ENCODE data around the gene CCN2. TPM values are rescaled to one million over a fixed set of nuclear protein-coding genes. Genes with fewer than 3 reads are reported as not detected.

The CCN2 gene
- polyA plus RNA-seq, 1 experiment: 326 TPM

- Histone ChIP-seq H3K27me3 (ENCODE audit: control insufficient read depth, insufficient read depth, low read length) (no peaks in the 10 kb centered on the region), H3K36me3 (ENCODE audit: control insufficient read depth, insufficient read depth, low read length) (peaks cover 7% of the 10 kb centered on the region; the same call in 1 of the 2 replicates), H3K4me3 (ENCODE audit: low read depth, low read length) (no peak overlapping the region)
- DNase-seq (ENCODE audit: low read depth): no peak
- ChIA-PET POLR2A (no interaction called here), CTCF (interaction anchor here (0.9 to 1.5 kb wide), 3 partner anchors 35 to 203 kb away, joined by 3 to 4 read pairs (median 3); no protein-coding TSS in a partner anchor)
- no peak for TF ChIP-seq CTCF (IDR thresholded peaks at IDR 0.05; ENCODE audit: insufficient read depth, low read depth, low read length)
These were observed 3.6 kb upstream of the CCN2 start for GRCh38 chr6:131954775-131955107.

- Histone ChIP-seq H3K4me3 (ENCODE audit: low read depth, low read length) (no peak overlapping the region), H3K27me3 (ENCODE audit: control insufficient read depth, insufficient read depth, low read length) (no peaks in the 10 kb centered on the region), H3K36me3 (ENCODE audit: control insufficient read depth, insufficient read depth, low read length) (peaks cover 9% of the 10 kb centered on the region)
- CTCF ChIA-PET: interaction anchor here (0.9 to 1.0 kb wide), 2 partner anchors 36 to 203 kb away, joined by 3 read pairs; no protein-coding TSS in a partner anchor
- no peak for TF ChIP-seq CTCF (IDR thresholded peaks at IDR 0.05; ENCODE audit: insufficient read depth, low read depth, low read length)
- POLR2A ChIA-PET: no interaction called here
- DNase-seq (ENCODE audit: low read depth): no peak
These were observed 3.0 kb upstream of the CCN2 start for GRCh38 chr6:131954059-131954774.

GRCh38 chr6:131952886-131953509 is 1.8 kb upstream of the CCN2 start:
- CTCF ChIA-PET: no interaction called here

GRCh38 chr6:131951576-131952230 is 531 bp upstream of the CCN2 start:
- Histone ChIP-seq H3K27me3 (ENCODE audit: control insufficient read depth, insufficient read depth, low read length) (no peaks in the 10 kb centered on the region), H3K4me3 (ENCODE audit: low read depth, low read length) (peak overlapping the region; percentile 60; the same call in 1 of the 2 replicates), H3K36me3 (ENCODE audit: control insufficient read depth, insufficient read depth, low read length) (peaks cover 15% of the 10 kb centered on the region)
- no peak for DNase-seq (ENCODE audit: low read depth)
- ChIA-PET POLR2A (interaction anchor here (0.5 to 1.3 kb wide), 26 partner anchors 10 to 307 kb away, joined by 3 to 15 read pairs (median 4); no protein-coding TSS in a partner anchor), CTCF (interaction anchor here (0.6 to 2.3 kb wide), 12 partner anchors 9 to 308 kb away, joined by 3 to 11 read pairs (median 4); no protein-coding TSS in a partner anchor)
- no peak for TF ChIP-seq CTCF (IDR thresholded peaks at IDR 0.05; ENCODE audit: insufficient read depth, low read depth, low read length)

More at GRCh38 chr6:131952886-131953509, 1.8 kb upstream of the CCN2 start:
- Histone ChIP-seq H3K4me3 (ENCODE audit: low read depth, low read length) (no peak overlapping the region), H3K27me3 (ENCODE audit: control insufficient read depth, insufficient read depth, low read length) (no peaks in the 10 kb centered on the region), H3K36me3 (ENCODE audit: control insufficient read depth, insufficient read depth, low read length) (peaks cover 13% of the 10 kb centered on the region)
- DNase-seq (ENCODE audit: low read depth): no peak
- POLR2A ChIA-PET: no interaction called here
- TF ChIP-seq CTCF (IDR thresholded peaks at IDR 0.05; ENCODE audit: insufficient read depth, low read depth, low read length): no peak
